Keratinocyte (primary cell): ENCODE results near the gene TOX2.

Experiments used
- EZH2 ChIP-seq: IDR thresholded peaks from one replicate; pipeline ENCODE4 v1.6.1; 2012; ENCODE audit warnings: inconsistent platforms, mild to moderate bottlenecking, low read length, moderate library complexity
- TF ChIP-seq, protein P1 (sequence below), 3 experiments: IDR thresholded peaks in 1 of 3; conservative IDR thresholded peaks in 1 of 3; optimal IDR thresholded peaks in 1 of 3; 2 replicates in 2 of 3; 3 replicates in 1 of 3; pipeline versions ENCODE3 to v1.5.1; 2011; ENCODE audit warnings: low read length in 3 of 3, mild to moderate bottlenecking in 3 of 3, moderate library complexity in 2 of 3, control low read depth in 1 of 3, inconsistent platforms in 1 of 3; ENCODE audit not compliant: insufficient read depth in 2 of 3; ENCODE audit errors: extremely low read depth in 1 of 3

DNA sequence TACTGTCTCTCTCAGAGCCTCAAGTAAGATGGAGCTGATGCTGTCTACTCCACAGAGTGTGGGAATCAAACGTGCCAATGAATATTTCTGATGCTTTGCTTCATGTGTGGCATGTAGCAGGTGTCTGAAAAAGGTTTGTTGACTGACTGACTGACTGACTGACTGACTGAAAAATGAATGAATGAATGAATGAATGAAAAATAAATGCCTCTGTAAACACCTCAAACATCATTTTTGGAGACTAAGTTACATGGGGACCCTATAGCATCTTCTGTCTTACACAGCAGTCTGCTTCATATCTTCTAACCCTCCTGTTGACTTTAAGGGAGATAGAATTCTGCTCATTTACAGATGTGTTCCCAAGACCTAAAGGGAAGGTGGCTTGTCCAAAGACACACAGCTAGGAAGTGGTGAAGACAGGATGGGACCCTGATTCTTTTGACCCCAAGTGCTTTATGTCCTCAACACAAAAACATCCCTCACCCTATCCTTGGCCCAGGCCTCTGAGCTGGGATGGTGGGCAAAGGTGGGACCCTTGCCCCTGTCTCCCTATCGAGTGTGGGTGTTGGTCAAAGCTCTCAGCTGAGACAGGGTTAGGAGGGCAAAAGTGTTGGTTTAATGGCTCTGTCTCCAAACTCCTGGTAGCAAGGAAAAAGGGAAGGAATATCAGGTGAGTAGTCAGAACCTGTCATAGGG, 104.4 kb downstream of the TOX2 start:
- TF ChIP-seq, protein P1, sequence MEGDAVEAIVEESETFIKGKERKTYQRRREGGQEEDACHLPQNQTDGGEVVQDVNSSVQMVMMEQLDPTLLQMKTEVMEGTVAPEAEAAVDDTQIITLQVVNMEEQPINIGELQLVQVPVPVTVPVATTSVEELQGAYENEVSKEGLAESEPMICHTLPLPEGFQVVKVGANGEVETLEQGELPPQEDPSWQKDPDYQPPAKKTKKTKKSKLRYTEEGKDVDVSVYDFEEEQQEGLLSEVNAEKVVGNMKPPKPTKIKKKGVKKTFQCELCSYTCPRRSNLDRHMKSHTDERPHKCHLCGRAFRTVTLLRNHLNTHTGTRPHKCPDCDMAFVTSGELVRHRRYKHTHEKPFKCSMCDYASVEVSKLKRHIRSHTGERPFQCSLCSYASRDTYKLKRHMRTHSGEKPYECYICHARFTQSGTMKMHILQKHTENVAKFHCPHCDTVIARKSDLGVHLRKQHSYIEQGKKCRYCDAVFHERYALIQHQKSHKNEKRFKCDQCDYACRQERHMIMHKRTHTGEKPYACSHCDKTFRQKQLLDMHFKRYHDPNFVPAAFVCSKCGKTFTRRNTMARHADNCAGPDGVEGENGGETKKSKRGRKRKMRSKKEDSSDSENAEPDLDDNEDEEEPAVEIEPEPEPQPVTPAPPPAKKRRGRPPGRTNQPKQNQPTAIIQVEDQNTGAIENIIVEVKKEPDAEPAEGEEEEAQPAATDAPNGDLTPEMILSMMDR (optimal IDR thresholded peaks at IDR 0.05 in 1 of 3, IDR thresholded peaks at IDR 0.05 in 1 of 3, conservative IDR thresholded peaks at IDR 0.05 in 1 of 3; ENCODE audit: extremely low read depth in 1 of 3, insufficient read depth in 2 of 3, low read length in 3 of 3) = no peak
- TF ChIP-seq EZH2 = no peak
